PC-9 (cell line): ENCODE data around the gene RPTOR.

ENCODE experiments used
- CTCF ChIP-seq: fragments of 200-600 bp; sonication (generic); conservative IDR thresholded peaks from 2 replicates; pipeline ENCODE4 v1.6.1; 2017; ENCODE audit warnings: mixed run types, antibody characterized with exemption, mild to moderate bottlenecking, moderate library complexity
- EZH2 ChIP-seq: fragments of 200-600 bp; sonication (generic); IDR thresholded peaks from 2 replicates; pipeline ENCODE4 v1.8.0; 2017; ENCODE audit warnings: antibody characterized with exemption, low read depth

GRCh38 chr17:80531400-80531799 is 13.2 kb upstream of the RPTOR start:
- TF ChIP-seq CTCF (no peak), EZH2 (no peak)
